ENCODE results near the gene HOXA3.

The HOXA3 gene

DNA sequence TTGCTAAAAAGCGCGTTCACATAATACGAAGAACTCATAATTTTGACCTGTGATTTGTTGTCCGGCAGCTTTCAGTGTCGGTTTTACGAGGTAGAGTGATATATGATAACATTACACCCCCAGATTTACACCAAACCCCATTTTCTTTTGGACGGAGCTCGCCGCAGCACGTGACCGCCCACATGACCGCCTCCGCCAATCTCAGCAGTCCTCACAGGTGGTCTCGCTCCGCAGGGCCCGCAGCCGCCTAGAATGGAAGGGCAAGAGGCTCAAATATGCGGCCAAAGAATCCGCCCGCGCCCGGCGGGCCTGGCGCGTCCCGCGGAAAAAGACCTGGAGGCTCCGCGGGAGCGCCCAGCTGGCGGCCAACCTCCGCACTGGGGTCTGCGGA, 4.1 kb upstream of the HOXA3 start, which contains the start of gene HOXA7:
Gene HOXA7, minus strand, starts transcription at position 168 of the 391 bp plus-strand sequence. Its CDS starts 130 bp downstream, at position 38.
- DNase-seq (ENCODE audit: low read depth in 2 of 2): no peak

DNA sequence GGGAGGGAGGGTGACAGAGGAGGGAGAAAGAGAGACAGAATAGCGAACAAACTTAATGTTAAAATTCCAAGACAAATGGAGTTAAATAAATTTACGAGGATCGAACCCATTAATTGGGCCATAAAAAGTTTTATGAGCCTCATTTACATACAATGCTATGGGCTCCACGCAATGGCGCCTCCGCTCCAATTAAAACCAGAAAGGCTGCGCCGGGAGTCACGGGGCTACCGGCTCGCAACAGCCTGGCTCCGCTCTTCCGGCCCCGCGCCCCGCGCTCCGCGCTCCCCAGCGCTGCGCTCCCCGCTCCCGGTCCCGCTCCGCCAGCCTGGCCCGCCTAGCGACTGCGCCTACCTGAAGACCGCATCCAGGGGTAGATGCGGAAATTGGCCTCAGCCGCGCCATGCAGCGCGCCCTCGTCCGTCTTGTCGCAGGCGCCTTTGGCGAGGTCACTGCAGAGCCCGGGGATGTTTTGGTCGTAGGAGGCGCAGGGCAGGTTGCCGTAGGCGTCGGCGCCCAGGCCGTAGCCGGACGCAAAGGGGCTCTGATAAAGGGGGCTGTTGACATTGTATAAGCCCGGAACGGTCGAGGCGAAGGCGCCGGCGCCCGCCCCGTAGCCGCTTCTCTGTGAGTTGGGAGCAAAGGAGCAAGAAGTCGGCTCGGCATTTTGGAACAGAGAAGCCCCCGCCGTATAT, 3.6 kb upstream of the HOXA3 start:
- no peak for DNase-seq (ENCODE audit: low read depth in 2 of 2)

DNA sequence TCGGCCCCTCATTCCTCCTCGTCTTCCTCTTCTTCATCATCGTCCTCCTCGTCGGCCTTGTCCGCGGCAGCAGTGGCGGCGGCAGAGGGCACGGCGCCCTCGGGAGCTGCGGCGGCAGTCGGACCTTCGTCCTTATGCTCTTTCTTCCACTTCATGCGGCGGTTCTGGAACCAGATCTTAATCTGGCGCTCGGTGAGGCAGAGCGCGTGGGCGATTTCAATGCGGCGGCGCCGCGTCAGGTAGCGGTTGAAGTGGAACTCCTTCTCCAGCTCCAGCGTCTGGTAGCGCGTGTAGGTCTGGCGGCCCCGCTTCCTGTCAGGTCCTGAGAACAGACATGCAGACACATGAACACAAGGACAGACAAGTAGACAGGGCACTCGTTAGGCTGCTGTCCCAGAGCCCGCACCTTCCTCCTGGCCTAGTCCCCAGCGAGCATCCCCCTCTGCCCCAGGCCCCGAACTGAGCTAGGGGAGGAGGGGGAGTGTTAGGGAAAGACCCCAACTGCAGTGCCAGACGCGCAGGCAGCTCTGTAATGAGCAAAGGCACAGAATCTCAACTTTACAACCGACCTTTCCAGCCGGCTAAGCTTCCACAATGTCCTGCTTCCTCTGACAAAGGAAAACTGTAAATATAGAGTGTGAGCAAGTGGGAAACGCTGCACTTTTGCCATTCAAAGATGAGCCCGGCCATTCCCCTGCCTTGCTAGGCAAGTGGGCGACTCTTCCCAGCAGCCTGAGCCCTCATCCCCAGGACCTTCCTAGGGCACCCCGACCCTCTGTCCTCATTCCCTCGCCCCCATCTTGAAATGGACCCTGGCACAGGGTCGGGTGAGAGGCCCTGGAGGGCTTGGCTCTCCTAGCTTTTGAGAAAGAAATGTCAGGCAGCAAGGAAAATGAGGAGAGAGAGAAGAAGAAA, 2.8 kb upstream of the HOXA3 start:
- DNase-seq (ENCODE audit: low read depth in 2 of 2): no peak

DNA sequence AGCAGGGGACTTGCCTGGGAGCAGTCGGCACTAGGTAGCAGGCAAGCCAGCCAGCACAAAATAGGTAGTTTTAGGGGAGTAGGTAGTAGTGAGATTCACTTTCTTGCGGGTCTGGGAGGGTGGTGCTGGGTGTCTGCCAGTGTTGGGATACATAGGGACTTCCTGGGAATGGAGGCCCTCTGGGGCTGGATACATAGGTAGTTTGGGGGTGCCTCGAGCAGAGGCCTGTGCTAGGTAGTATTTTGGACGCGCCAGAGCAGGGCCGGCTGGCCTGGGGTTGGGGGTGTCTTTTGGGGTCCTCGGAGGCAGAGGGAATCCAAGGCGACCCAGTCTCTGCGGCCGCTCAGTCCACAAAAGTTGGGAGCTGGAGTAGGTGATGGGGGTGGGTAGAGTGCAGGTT, 2.0 kb upstream of the HOXA3 start:
- DNase-seq (ENCODE audit: low read depth in 2 of 2): no peak

DNA sequence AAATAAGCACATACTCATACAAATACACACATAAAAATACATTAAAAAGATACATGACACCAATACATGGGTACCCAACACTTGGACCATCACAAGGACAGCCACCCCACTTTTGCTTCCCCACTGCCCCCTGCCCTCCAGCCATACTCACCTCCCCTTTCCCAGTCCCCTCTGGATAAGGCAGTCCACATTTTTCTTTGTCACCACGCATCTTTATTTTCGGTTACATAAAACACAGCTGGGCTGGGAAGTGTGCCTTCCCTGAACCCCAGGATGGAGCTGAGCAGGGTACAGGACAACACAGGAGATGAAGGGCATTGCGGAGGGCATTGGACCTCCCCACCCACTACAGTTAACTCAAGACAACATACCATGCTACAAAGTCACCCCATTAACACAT, 1.1 kb upstream of the HOXA3 start:
- DNase-seq (ENCODE audit: low read depth in 2 of 2): no peak

DNA sequence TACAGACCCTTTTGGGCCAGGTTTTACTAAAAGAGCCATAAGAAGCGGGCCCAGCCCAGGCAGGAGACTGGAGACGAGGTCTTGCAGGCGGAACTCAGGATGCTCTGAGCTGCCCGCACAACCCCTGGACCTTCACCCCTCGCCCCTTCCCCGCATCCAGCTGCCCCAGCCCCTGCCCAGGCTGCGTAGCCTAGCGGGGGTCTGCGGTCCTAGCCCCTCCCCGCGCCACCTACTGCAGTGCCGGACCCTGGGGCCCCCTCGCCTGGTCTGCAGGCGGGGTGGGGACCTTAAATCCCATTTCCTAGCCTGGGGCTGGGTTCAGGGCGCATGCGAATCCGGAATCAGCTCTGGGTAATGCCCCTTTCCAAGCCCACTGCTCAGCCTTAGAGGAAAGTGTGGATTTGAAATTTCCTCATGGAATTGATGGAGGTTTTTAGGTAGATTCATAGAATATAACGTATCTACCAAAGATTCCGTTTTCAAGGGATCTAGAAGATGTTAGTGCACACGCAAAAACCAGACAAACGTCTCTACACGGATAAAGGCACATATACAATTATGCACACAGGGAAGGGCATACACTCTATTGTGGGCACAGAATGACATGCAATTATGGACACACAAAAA, 546 bp upstream of the HOXA3 start:
- DNase-seq (ENCODE audit: low read depth in 2 of 2): no peak

DNA sequence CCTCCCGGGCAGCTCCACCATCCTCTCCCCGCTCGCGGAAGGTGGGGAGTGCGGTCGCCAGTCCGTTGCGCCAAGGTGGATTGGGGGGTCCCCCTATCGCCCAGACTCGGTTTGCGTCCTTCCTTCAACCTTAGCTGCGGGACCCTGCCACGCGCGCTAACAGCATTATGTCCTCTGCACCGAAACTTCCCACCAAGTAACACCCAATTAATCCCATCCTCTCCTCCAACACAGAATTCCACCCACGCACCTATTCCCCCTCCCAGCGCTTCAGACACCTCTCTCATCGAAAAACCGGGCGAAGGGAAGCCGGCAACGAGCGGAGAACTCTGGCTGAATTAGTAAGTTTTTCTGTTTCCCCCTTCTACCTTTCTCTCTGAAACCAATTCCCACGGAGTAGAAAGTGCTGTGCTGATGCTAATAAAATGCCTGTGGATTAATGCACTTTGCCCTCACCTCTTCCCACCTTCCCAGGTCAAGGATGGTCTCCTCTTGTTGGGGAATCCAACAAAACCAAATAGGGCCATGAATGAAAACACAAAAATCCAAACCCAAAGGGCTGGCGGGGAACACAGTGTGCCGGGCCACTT, 947 bp downstream of the HOXA3 start:
- no peak for DNase-seq (ENCODE audit: low read depth in 2 of 2)

DNA sequence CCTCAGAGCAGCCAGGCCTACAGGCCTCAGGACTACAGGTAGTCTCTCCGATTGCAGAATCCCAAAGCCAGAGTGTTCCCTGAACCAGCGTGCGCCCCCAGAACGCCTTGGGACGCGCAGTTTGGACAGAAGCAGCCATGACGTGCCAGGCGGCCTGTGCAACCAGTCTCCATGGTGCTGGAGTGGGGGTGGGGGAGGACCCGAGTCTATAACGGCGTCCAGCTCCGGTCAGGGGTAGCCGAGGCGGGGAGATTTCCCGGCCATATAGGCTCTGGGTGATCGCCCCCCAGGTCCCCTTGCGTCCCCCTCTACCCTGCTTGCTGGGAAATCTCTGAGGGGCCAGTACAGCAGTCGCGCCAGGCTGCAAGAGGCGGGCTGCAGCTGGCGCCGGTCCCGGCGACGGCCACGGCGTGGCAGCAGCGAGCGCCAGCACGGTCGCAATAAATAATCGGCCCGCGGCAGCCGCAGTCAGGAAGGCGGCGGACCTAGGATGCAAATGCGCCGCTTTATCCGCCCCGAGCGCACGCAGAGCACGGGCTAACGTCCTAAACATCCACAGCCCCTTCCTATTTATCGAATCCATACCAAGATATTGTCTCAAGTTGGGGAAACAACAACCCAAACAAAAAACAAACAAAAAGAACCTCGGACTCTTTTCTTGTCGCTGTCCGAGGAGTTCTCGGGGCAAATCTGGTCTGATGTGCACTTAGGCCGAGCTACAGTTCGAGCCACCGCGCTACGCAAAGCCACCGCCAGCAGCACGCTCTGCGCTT, 1.6 kb downstream of the HOXA3 start:
- DNase-seq (ENCODE audit: low read depth in 2 of 2): peak in 1 of 2 donors; percentile 40

DNA sequence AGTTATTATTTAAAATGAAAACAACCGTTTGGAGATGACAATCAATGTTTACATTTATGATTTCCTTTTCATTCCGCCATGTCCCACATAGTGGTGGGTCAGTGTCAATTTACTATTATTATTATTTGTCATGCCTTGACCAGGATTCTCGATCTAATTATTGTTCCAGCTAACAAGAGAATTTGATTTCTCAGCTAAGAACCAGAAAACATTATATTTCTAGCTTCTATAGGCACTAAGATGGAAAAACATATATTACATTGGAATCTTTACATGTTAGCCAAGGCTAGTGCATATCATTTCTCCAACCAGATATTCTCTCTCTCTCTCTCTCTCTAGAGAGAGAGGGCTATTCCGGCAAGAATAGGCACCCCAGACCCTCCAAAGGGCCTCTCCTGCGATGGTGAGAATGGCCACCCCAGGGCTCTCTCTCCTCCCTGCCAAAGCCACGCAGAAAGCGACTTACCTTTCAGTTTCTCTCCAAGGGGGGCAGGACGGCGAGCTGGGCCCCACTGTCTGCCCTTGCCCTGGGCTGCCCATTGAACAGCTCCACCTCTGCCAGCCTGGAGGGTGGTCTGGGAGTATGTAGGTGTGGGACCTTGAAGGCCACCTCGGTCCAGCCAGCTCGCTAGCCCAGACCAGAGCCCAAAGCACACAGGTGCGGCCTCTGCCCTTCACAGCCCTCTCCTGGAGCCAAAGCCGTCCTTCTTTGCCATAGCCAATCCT, 2.4 kb downstream of the HOXA3 start:
- DNase-seq (ENCODE audit: low read depth in 2 of 2): no peak

DNA sequence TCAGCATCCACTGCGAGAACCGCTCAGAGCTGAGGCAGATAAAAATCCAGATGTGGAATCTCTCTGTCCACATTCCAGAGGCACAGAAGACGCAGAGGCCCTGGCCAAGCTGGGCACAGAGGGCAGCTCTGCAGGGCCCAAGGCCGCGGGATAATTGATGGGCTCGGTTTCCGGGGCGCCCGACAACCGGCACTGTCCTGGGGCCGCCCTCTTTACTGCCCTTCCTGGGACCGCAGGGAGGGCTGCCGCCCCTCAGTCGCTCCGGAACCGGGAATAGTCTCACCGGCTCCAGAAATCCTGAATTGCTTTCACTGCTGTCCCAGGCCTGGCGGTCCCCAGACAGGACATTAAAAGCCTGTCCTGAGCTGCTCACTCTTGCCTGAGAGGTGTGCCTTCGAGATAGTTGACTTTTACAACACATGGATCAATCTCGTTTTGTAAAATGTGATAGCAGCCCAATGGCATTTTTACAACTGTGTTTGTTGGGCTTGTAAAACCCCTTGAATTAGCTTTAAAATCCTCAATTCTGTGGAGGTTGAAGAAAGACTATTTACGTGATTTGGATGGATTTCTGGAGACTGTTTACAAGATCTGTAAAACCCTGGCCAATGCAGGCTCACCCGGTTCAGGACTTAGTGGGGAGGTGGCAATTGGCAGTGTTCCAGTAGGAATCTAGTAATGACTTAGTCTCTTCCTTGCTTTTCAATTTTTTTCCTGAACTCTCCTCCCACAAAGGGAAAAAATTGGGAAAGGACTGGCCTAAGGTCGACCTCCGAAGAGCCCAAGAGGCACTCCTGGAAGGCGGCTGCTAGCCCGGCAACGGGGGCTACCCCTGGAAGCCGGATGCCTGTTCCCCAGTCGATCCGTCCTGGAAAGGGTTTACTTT, 3.4 kb downstream of the HOXA3 start:
- no peak for DNase-seq (ENCODE audit: low read depth in 2 of 2)

DNA sequence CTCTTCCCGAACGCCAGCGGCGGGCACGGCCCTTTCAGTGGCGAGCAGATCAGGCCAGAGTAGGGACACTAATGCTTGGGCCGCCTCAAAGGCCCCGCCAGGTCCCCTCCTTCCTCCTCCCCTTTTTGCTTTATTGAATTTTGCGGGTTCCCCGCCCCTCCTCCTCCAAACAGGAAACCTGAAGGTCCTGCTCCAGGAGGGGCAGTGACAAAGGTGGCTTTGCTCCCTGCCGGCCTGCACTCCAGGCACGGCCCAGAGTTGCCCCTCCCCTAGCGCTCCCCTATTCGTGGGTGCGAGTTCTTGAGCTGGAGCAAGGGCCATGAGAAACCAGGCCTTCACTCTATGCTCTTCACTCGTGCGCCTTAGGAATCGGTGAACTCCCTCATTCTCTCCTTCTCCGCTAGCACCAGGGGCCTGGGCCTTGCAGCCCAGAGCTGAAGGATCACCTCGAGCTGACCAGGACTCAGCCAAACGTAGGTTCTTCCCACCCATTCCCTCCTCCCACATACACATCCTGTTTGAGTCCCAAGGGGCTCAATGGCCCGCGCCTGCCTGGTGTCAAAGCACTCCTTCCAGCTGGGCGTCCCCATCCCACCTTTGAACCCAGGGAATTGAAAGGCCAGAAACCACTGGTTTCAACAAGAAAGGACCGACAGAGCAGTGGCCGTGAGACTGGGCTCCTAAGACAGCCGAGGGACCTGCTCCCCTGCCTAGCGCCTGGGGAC, 4.2 kb downstream of the HOXA3 start:
- no peak for DNase-seq (ENCODE audit: low read depth in 2 of 2)

DNA sequence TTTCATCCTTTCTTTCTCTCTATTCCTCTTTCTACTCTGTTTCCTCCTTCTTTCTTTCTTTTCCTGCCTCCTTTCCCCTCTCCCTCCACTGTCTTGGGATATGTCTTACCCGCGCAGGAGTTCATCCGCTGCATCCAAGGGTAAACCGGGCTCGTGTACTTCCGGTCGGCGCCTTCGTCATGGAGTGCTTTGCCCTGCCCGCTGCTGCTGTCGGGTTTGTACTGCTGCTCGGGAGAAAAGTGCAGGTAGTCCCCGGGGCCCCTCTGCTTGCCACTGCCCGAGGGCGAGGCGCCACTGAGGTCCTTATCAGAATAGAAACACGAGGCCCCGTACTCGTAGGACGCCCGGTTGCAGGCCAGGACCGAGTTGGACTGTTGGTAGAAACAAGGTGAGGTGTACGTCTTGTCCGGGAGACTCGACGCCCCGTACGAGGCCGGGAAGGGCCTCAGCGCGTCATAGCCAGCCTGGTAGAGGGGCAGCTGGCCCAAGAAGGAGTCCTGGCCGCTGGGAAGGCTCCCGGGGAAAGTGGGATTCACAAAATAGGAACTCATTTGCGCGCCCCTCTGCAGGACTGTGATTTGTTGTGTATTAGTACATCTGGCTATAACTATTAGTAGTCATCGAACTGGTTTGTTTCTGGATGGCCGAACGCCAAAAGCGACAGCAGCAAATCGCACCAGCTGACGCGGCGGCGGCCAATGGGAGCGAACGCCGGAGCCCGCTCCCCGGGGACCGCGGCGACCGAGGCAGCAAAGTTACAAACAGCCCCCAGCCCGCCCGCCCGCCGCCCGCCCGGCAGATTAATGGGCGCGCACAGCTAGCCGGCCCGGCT, 5.0 kb downstream of the HOXA3 start, which contains the start of gene HOXA6:
Gene HOXA6, minus strand, starts transcription at position 576 of the 832 bp plus-strand sequence. Its CDS starts 25 bp downstream, at position 551.
- DNase-seq (ENCODE audit: low read depth in 2 of 2): no peak

DNA sequence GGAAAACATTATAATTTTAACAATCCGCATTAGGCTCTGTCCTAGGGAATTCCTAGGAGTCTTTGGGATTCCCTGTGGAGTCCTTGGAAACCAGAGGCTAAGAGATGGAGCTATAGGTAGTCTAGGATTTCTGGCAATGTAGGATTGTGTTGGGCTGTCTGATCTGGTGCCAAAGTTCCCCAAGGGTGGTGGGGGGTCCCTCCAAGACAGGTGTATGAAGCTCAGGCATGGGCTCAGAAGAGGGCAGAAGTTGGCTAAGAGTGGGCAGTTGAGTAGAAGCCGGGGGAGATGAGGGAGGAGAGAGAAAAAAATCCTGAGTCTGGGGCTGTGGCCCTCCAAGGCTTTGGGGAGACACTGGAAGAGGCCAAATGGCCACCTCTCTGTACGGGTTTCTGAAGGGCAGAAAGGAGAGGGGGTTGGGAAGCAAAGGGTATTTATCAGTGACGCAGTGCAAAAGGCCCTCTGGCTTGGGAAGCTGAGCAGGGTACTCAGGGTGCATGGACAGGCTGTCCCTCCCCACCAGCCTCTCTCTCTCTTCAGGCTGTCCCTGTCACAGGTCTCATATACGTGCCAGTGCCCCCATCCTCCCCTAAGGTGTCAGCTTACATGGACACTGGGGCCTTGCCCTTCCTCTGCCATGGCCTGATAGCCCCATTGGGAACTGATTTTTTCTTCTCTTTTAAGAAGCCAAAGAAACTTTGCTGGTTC, 5.7 kb downstream of the HOXA3 start:
- DNase-seq (ENCODE audit: low read depth in 2 of 2): no peak

DNA sequence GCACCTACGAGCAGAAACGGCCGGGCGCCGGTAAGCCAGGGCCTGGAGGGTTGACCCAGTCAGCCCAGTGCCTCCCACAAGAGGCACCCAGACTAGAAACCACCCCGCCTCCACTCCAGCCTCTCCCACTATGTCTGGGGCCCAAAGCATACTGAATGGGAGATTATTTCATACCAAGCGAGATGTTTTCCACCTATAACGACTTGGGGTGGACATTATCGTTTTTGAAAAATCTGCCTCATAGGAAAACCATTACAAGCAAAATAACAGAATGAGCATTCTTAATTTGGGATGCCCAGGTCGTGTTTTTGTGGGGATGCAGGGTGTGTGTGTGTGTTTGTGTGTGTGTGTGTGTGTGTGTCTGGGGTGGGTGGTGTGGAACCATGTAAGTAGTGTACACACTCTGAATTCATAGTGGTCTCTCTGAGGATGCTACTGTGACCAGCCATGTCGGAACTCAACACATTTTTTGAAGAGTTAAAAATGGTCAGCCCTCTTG, 6.4 kb downstream of the HOXA3 start:
- no peak for DNase-seq (ENCODE audit: low read depth in 2 of 2)

DNA sequence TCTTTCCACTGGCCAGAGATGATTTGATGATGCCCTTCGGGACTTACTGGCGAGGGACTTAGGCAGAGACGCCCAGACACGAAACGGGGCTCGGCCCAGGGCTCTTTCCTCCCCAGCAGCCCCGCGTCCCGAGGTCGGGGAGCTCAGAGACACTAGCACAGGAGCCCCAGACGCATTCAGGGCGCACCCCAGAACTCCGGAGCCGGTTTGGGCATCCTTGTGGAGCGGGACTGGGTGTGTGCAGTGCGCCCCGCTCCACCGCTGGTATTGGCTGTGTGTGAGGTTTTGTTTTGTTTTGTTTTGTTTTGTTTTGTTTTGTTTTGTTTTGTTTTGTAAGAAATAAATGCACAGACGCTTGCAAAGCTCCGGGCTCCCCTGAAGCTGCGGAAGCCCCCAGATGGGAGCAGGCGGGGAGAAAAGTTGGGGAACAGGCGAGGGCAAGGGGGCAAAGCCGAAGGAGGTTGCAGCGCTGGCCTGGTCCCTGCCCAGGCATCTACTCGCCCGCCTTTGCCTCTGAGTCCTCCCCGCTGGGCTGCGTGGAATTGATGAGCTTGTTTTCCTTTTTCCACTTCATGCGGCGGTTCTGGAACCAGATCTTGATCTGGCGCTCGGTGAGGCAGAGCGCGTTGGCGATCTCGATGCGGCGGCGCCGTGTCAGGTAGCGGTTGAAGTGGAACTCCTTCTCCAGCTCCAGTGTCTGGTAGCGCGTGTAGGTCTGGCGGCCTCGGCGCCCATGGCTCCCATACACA, 7.0 kb downstream of the HOXA3 start:
- no peak for DNase-seq (ENCODE audit: low read depth in 2 of 2)

DNA sequence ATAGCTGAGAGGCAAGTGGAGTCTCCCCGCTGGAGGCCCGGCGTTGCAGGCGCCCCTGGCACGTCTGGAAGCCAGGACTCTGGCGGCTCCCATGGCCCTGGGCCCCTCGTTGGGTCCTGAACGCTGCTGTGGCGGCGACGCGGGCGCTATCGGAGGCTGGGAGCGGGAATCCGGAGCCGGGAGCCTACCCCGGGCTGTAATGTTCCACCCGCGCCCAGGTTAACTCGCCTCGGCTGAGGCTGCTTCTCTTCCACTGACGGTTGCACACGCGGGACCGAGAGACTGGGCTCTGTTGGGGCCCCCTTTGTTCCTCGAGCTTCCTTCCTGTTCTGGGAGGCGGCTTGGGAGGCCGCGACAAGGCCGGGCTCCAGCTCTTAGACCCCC, 7.6 kb downstream of the HOXA3 start:
- no peak for DNase-seq (ENCODE audit: low read depth in 2 of 2)

Data from stimulated activated CD8-positive, alpha-beta memory T cell treated with anti-CD3 and anti-CD28 coated beads, Interleukin-2, amount 100 ng/mL, for 1 hour (primary cell).